HG03354 (cell line): ENCODE measurements around the gene AQP1.
A peak's percentile ranks its signal among the peaks of the same experiment; 100 is the strongest.

Experiments
- ATAC-seq: cut with Tn5 transposase; IDR thresholded peaks from one replicate; pipeline ENCODE4 v1.9.1; 2021; ENCODE audit warnings: mild to moderate bottlenecking; ENCODE audit not compliant: unreplicated experiment, poor library complexity, severe bottlenecking

The AQP1 gene

DNA sequence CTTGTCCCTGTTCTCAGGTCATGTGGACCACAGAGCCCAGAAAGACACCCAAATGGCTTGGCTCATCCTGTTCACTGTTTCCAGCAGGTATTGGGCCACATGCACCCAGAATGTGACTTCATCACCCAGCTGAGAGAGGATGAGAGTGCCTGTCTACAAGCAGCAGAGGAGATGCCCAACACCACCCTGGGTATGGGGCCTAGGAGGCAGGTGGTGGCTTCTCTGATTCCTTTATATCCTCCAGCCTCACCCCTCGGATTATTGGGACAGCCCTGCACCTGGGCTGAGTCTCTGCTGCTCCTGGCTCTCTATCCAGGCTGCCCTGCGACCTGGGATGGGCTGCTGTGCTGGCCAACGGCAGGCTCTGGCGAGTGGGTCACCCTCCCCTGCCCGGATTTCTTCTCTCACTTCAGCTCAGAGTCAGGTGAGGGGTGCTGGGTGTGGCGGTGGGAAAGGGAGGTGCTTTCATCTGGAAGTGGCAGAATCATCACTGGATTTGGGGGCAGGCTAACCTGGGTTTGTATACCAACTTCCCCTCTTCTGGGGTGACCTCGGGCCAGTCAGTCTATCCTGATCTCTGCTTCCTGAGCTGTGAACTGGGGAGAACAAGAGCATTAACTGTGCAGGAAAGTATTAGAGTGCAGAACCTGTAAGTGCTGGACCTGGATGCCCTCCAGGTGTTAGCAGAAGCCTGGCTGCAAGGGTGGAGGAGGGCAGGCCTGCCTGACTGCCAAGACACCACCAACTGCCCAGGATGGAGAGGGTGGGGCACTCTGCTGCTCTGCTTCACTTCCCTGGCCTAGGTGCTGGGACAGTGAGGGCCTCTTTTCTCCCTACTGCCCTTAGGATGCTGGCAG, 57.3 kb downstream of the AQP1 start:
- ATAC-seq = peak; percentile 21

DNA sequence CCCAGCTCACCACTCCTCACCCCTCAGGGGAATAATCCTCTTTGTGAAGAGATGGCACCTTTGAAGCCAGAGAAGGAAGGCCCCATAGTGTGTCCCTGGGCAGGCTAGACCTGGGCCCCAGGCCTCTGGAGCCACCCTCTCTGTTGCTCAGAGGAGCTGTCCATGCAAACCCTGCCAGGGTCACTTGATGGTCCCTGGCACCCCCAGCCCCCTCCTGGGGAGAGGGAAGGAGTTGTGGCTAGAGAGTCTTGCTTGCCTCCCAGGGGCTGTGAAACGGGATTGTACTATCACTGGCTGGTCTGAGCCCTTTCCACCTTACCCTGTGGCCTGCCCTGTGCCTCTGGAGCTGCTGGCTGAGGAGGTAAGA, 57.9 kb downstream of the AQP1 start:
- ATAC-seq = no peak

DNA sequence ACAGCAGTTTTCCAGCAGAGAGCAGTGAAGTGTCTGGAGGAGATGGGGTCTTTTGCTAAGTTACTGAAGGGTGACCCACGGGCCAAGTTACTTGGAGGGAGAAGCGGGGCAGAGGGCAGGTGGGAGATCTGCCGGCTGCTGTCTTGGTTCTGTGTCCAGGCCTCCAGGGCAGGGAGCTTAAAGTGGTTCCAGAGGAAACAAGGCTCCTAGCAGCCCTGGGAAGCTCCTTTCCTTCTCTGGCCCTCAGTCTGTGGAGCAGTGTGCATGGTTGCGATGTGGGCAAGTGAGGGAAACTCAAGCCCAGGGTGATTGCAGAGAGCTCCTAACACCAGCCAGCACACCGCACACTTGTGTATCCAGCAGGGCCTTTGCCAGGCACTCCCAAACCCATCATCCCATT, 58.4 kb downstream of the AQP1 start:
- ATAC-seq = no peak

DNA sequence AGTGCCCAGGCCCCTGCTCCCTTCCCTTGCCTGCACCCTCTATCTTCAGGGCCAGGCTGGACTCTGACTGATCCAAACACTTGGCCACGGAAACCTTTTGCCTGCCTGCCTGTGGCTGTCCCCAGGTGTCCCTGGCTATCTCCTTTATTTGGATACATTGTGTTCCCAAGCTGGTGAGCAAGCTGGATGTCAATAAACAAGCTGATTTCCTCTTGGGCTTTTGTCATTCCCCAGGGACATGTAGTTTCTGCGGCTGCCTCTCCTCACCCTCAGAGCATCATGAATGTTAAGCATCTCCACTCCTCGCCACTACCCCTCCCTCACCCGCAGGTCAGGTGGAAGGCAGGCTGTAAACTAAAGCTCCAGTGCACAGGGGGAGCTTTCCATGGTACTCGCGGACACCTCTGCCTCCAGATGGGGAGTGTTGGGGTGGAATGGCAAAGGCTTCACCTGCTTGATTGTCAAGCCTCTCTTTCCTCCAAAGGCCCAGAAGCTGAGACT, 59.0 kb downstream of the AQP1 start:
- peak; percentile 36 for ATAC-seq

DNA sequence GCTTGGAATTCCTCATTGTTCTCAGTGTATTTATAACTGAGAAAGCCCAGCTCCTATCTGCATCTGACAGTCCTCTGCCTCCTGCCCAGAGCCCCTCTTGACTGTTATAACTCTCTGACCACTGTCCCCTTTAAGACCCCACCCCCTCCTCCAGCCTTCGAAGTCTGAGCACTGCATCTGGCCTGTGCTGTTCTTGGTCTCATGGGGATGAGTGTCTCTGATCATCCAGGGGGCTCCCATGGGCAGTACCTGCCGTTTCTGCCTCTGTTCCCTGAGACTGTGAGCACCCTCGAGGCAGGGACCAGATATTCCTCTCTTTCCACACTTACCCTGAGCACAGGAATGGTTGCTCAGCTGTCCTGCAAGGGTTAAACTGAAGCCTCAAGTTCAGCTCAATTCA, 59.8 kb downstream of the AQP1 start:
- ATAC-seq = no peak

DNA sequence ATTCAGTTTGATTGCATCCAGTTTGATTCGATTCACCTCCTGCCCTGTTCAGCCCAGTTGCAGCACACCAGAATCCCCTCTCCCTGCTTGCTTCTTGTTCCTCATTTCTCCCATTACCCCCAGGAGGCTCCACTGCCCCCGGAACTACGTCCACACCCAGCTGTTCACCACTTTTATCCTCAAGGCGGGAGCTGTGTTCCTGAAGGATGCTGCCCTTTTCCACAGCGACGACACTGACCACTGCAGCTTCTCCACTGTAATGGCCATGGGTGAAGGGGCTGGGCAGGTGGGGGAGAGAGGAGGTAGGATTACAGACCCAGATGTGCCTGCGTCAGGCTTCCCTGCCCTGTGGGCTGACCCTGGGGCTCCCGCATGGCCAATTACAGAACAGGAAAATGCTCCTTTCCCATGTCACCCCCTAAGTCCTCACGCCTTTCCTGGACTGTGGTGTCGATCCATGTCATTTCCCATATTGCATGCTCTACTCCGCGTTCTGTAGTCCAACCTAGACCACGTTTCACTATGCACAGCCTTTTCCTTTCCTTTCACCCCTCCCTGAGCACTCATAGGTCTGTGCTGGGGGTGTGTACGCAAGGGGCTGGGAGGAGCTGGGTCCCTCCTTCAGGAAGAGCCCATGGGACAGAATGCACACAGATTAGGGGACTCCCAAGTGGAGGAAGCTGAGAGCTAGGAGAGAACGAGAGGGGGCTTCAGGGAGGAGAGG, 60.3 kb downstream of the AQP1 start:
- no peak for ATAC-seq

DNA sequence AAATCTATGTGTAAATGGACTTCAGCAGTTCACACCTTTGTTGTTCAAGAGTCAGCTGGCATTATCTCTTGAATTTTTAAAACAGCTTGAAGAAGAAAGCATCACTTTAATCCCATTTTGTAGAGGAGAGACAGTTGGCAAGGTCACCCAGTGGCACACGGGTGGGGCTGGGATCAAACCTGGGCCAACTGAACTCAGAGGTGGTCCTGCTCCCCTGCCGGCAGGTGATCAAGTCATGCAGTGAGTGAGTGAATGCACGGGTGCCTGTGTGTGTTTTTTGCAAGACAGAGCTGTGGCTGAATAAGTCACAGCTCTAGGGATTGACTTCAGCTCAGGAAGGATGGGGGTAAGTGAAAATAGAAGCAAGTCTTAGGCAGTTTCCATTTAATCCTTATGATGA, 61.6 kb downstream of the AQP1 start:
- no peak for ATAC-seq

DNA sequence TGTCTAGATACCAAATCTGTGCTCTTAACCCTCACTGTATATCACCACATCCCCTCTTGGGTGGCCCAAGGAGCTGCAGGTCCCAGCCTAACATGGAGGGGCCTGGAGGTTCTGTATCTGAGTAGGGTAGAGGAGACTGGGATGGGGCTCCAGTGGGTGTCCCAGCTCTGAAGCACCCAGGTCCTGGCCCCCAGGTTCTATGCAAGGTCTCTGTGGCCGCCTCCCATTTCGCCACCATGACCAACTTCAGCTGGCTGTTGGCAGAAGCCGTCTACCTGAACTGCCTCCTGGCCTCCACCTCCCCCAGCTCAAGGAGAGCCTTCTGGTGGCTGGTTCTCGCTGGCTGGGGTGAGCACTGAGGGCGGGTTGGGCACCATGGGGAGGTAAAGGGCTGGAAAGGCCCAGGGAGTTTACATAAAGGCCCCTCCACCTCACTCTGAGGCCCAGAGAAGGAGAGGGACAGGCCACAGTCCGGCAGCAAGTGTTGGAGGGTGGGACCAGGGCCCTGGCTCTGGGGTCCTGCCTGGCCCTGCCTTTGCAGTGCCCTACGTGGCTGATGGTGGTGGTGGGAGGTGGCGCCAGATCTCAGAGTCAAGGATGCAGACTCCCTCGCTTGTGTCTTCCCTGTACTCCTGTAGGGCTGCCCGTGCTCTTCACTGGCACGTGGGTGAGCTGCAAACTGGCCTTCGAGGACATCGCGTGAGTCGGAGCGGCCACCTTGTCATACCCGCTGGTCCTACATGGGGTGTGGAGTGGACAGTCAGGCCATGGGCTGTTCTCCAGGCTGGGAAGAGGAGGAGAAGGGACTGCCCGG, 62.3 kb downstream of the AQP1 start:
- no peak for ATAC-seq

DNA sequence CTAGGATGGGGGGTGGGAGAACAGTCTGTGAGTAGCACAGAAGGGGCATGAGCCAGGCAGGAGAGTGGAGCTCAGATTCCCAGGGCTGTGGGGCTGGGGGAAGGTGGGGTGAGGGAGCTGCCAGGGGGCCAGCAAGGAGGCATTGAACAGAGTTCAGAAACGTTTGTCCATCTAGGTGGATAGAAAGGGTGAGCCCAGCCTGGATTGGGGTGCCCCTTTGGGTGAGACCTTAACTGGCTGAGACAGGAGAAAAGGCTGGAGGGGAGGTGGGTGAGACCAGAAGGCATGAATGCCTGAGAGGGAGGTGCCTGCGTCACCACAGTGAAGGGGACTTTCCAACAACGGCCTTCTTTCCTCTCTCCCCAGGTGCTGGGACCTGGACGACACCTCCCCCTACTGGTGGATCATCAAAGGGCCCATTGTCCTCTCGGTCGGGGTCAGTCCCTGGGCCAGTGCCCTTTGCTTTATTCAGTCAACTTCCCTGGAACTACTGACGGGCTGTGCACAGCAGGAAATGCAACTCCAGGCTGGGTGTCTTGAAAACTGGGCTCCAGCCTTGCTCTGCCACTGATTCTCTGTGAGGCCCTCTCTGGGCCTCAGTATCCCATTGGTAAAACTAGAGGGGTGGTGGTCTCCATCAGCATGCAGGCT, 63.1 kb downstream of the AQP1 start:
- ATAC-seq = peak; percentile 93
